Tibial nerve (tissue), 4 donors: Measurements from ENCODE around the gene NNAT. TPM values are rescaled to one million over a fixed set of nuclear protein-coding genes. Genes with fewer than 3 reads are reported as not detected.

Experiments
- DNase-seq, 2 donors: peaks; one replicate each; pipeline ENCODE4 v3.0.0-alpha.2; 2019; ENCODE audit warnings: low spot score in 2 of 2
- H3K27ac ChIP-seq, 4 donors: fragments of 200-600 bp; sonication (generic) in 3 of 4; one replicate each; pipeline ENCODE4 v1.5.1; 2017 to 2019; ENCODE audit warnings: mild to moderate bottlenecking in 1 of 4
- H3K27me3 ChIP-seq, 2 donors: fragments of 200-600 bp; sonication (generic) in 1 of 2; one replicate each; pipeline versions ENCODE4 v1.5.1 to v1.6.0; 2017 to 2019
- H3K36me3 ChIP-seq, 3 donors: fragments of 200-600 bp; sonication (generic); one replicate each; pipeline ENCODE4 v1.5.1; 2018 to 2019
- H3K4me1 ChIP-seq, 4 donors: fragments of 200-600 bp; sonication (generic) in 3 of 4; one replicate each; pipeline ENCODE4 v1.5.1; 2017 to 2019
- H3K4me3 ChIP-seq, 4 donors: fragments of 200-600 bp; sonication (generic) in 3 of 4; one replicate each; pipeline ENCODE4 v1.5.1; 2017 to 2019; ENCODE audit warnings: mild to moderate bottlenecking in 1 of 4, moderate library complexity in 1 of 4
- H3K9me3 ChIP-seq, 4 donors: fragments of 200-600 bp; sonication (generic) in 3 of 4; one replicate each; pipeline ENCODE4 v1.5.1; 2017 to 2019
- EP300 ChIP-seq, 2 donors: sonication (generic); formaldehyde crosslinking; IDR thresholded peaks; one replicate each; pipeline ENCODE4 v1.6.1; 2017; ENCODE audit warnings: antibody characterized with exemption in 2 of 2, mild to moderate bottlenecking in 1 of 2
- POLR2A ChIP-seq, 2 donors: fragments of 450-650 bp; IDR thresholded peaks; one replicate each; pipeline ENCODE4 v1.6.1; 2017; ENCODE audit warnings: antibody characterized with exemption in 2 of 2, mild to moderate bottlenecking in 2 of 2, moderate library complexity in 2 of 2
- WGBS, 2 donors: methylation state at CpG; one replicate each; pipeline ENCODE4 v1.1.5; 2018; 5-methylcytosine and 5-hydroxymethylcytosine counted together
- total RNA-seq, 4 donors: library from RNA; depleted of rRNA; stranded (reverse); fragments of >200 nt; gene quantifications; one replicate each; pipeline ENCODE4 v1.1.0, GENCODE V29; 2016
- TF ChIP-seq, protein P1 (sequence below), 5 experiments: fragments of 200-600 bp in 3 of 5; fragments of 450-650 bp in 2 of 5; sonication (generic) in 3 of 5; IDR thresholded peaks; one replicate each; pipeline ENCODE4 v1.5.1; 2016 to 2019; ENCODE audit warnings: antibody characterized with exemption in 5 of 5, mild to moderate bottlenecking in 3 of 5, moderate library complexity in 2 of 5

The NNAT gene
- total RNA-seq, 4 donors from 2014 or later: 2.7 to 12.3 (median 8.4) TPM

DNA sequence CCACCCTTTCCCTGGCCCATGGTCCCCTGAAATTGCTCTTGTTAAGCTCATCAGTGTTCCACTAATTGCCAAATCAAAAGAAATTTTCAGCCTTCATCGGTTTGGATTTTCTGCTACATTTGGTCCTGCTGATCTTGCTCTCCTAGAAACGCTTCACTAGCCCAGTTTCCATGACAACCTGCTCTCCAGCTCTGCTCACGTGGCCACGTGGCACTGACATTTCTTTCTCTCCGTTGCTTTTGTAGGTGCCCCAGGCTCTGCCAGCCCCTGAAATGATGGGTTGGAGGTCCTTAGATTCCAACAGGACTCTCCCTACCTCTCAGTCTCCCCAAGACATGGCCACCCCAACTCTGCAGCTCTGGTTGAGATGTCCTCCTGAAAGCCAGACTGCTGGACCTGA is 45.8 kb upstream of the NNAT start:
- no peak for TF ChIP-seq EP300 (IDR thresholded peaks at IDR 0.05)
- TF ChIP-seq POLR2A (IDR thresholded peaks at IDR 0.05): no peak
- TF ChIP-seq, protein P1, sequence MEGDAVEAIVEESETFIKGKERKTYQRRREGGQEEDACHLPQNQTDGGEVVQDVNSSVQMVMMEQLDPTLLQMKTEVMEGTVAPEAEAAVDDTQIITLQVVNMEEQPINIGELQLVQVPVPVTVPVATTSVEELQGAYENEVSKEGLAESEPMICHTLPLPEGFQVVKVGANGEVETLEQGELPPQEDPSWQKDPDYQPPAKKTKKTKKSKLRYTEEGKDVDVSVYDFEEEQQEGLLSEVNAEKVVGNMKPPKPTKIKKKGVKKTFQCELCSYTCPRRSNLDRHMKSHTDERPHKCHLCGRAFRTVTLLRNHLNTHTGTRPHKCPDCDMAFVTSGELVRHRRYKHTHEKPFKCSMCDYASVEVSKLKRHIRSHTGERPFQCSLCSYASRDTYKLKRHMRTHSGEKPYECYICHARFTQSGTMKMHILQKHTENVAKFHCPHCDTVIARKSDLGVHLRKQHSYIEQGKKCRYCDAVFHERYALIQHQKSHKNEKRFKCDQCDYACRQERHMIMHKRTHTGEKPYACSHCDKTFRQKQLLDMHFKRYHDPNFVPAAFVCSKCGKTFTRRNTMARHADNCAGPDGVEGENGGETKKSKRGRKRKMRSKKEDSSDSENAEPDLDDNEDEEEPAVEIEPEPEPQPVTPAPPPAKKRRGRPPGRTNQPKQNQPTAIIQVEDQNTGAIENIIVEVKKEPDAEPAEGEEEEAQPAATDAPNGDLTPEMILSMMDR (IDR thresholded peaks at IDR 0.05): no peak
- WGBS, 2 donors: 79 to 82% methylated on average over 5 of the region's 5 CpGs
- Histone ChIP-seq H3K27ac (no peak overlapping the region), H3K4me3 (no peak overlapping the region), H3K9me3 (peaks cover 0 to 9% (median 0%) of the 10 kb centered on the region in 4 donors), H3K4me1 (no peaks in the 10 kb centered on the region), H3K36me3 (no peaks in the 10 kb centered on the region), H3K27me3 (peaks cover 0 to 3% of the 10 kb centered on the region in 2 donors)
- no peak for DNase-seq

DNA sequence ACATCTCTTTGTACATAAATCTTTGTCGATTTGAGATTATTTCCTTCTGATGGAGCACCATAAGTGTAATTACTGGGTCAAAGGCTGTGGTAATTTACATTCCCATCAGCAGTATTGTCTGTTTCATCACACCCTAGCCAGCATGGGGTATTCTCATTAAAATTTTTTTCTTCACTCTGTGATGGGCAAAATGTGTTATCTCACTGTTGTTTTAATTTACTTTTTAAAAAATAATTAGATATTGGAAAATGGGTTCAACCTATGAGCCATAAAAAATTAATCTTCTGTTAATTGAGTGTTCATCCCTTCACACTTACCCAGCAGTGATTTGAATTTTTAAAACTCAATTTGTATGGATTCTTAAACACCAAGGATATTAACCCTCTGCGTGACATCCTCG is 44.0 kb upstream of the NNAT start:
- Histone ChIP-seq H3K4me1 (no peaks in the 10 kb centered on the region), H3K9me3 (peaks cover 0 to 9% (median 0%) of the 10 kb centered on the region in 4 donors), H3K27ac (no peak overlapping the region), H3K4me3 (no peak overlapping the region), H3K36me3 (no peaks in the 10 kb centered on the region), H3K27me3 (peaks cover 0 to 3% of the 10 kb centered on the region in 2 donors)
- WGBS, 2 donors: 50 to 69% methylated on average over 3 of the region's 3 CpGs
- TF ChIP-seq, protein P1 (IDR thresholded peaks at IDR 0.05): no peak
- TF ChIP-seq EP300 (IDR thresholded peaks at IDR 0.05) (no peak), POLR2A (IDR thresholded peaks at IDR 0.05) (no peak)
- DNase-seq: no peak

DNA sequence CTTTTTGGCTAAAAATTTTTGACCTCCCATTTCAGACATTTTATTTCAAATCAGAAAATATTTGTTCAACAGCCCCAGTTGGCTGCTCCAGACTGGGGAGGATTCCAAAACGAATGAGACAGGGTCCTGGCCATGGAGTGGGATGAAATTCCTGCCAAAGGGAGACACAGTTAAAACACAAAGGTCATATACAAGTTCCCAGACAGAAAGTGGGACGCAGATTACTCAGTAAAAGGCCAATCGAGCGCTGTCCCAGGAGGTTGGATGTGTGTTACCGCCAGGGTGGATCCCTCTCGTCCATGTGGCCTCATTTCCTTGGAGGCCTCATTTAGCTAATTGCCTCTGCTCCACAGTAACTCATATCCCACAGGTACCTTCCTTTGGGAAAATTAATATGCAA is 41.8 kb upstream of the NNAT start:
- peaks cover 0 to 9% (median 0%) of the 10 kb centered on the region in 4 donors for H3K9me3 ChIP-seq
- TF ChIP-seq EP300 (IDR thresholded peaks at IDR 0.05) (no peak), POLR2A (IDR thresholded peaks at IDR 0.05) (no peak)
- TF ChIP-seq, protein P1 (IDR thresholded peaks at IDR 0.05): no peak
- H3K27me3 ChIP-seq: peaks cover 0 to 3% of the 10 kb centered on the region in 2 donors
- H3K4me3 ChIP-seq: no peak overlapping the region
- no peaks in the 10 kb centered on the region for H3K4me1 ChIP-seq
- no peaks in the 10 kb centered on the region for H3K36me3 ChIP-seq
- 57 to 59% methylated on average over 6 of the region's 6 CpGs for WGBS, 2 donors
- DNase-seq: no peak
- H3K27ac ChIP-seq: no peak overlapping the region

DNA sequence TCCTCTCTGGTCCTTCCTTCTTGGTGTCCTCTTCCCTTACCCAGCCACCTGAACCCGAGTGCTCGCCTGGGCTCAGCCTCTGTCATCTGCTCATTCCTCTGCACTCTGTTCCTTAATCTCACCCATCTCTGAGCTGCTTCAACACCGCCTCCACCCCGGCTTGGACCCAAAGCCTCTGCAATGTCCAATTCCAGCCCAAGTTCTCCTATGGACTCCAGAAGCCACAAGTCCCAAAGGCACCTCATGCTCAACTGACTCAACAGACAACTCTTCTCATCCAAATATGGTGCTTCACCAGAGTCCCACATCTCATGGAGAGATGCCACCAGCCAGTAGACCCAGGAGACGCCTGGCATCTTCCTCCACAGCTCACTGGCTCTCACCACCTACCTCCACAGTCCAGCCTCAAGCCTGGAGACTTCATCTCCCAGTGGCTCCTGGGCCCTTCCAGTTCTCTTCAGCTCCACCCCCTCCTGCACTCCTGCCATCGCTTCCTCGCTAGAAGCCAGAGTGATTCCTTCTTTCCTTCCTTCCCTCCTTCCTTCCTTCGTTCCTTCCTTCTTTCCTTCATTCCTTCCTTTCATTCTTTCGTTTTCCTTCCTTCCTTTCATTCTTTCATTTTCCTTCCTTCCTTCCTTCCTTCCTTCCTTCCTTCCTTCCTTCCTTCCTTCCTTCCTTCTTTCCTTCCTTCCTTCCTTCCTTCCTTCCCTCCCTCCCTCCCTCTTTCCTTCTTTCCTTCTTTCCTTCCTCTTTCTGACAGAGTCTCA is 40.9 kb upstream of the NNAT start:
- TF ChIP-seq POLR2A (IDR thresholded peaks at IDR 0.05) (no peak), EP300 (IDR thresholded peaks at IDR 0.05) (no peak)
- TF ChIP-seq, protein P1 (IDR thresholded peaks at IDR 0.05): no peak
- Histone ChIP-seq H3K27me3 (peaks cover 0 to 3% of the 10 kb centered on the region in 2 donors), H3K9me3 (peaks cover 0 to 9% (median 0%) of the 10 kb centered on the region in 4 donors), H3K4me1 (no peaks in the 10 kb centered on the region), H3K27ac (no peak overlapping the region), H3K4me3 (no peak overlapping the region), H3K36me3 (no peaks in the 10 kb centered on the region)
- 83 to 91% methylated on average over 9 of the region's 9 CpGs for WGBS, 2 donors
- no peak for DNase-seq

DNA sequence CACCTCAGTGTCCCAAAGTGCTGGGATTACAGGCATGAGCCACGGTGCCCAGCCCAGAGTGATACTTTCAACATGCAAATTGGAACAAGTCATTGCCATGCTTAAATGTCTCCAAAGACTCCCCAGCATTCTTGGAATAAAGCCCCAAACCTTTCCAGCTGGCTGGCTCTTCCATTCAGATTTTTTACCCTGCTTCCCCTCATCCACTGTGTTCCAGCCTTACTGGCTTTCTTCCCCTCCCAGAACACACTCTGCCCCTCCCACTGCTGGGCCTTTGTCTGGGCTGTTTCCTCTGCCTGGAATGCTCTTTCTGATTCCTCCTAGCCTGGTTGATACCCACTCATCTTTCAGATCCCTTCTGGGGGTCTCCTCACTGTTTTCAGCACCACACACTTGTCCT is 40.1 kb upstream of the NNAT start:
- no peak overlapping the region for H3K4me3 ChIP-seq
- peaks cover 0 to 5% (median 0%) of the 10 kb centered on the region in 4 donors for H3K9me3 ChIP-seq
- H3K27ac ChIP-seq: no peak overlapping the region
- H3K36me3 ChIP-seq: no peaks in the 10 kb centered on the region
- no peaks in the 10 kb centered on the region for H3K4me1 ChIP-seq
- peaks cover 0 to 3% of the 10 kb centered on the region in 2 donors for H3K27me3 ChIP-seq
- no peak for DNase-seq
- WGBS, 2 donors: 63 to 70% methylated on average over 1 of the region's 1 CpG
- TF ChIP-seq EP300 (IDR thresholded peaks at IDR 0.05) (no peak), POLR2A (IDR thresholded peaks at IDR 0.05) (no peak)
- TF ChIP-seq, protein P1 (IDR thresholded peaks at IDR 0.05): no peak
